Stomach smooth muscle (tissue), 2 donors: Measurements from ENCODE around the gene SP9.

Experiments used
- H3K27ac ChIP-seq: one replicate; pipeline ENCODE4 v1.7.0; 2013; ENCODE audit warnings: mild to moderate bottlenecking, low read length, inconsistent platforms
- H3K27me3 ChIP-seq, 2 donors: one replicate each; pipeline ENCODE4 v1.7.0; 2013; ENCODE audit warnings: low read length in 2 of 2; ENCODE audit not compliant: insufficient read depth in 2 of 2, control insufficient read depth in 1 of 2
- H3K36me3 ChIP-seq, 2 donors: one replicate each; pipeline ENCODE4 v1.7.0; 2013; ENCODE audit warnings: low read length in 2 of 2; ENCODE audit not compliant: control insufficient read depth in 2 of 2, insufficient read depth in 2 of 2
- H3K4me1 ChIP-seq: one replicate; pipeline ENCODE4 v1.7.0; 2013; ENCODE audit warnings: low read length; ENCODE audit not compliant: control insufficient read depth, insufficient read depth
- H3K4me3 ChIP-seq, 2 donors: one replicate each; pipeline ENCODE4 v1.7.0; 2013; ENCODE audit warnings: low read length in 2 of 2
- H3K9ac ChIP-seq, 2 donors: one replicate each; pipeline ENCODE4 v1.7.0; 2013; ENCODE audit warnings: low read length in 2 of 2, mild to moderate bottlenecking in 1 of 2
- H3K9me3 ChIP-seq, 2 donors: one replicate each; pipeline ENCODE4 v1.7.0; 2013; ENCODE audit warnings: low read length in 2 of 2; ENCODE audit not compliant: control insufficient read depth in 2 of 2
- donor health status: healthy.
- donor health status: Pancreatic carcinoma.

SP9 gene

DNA sequence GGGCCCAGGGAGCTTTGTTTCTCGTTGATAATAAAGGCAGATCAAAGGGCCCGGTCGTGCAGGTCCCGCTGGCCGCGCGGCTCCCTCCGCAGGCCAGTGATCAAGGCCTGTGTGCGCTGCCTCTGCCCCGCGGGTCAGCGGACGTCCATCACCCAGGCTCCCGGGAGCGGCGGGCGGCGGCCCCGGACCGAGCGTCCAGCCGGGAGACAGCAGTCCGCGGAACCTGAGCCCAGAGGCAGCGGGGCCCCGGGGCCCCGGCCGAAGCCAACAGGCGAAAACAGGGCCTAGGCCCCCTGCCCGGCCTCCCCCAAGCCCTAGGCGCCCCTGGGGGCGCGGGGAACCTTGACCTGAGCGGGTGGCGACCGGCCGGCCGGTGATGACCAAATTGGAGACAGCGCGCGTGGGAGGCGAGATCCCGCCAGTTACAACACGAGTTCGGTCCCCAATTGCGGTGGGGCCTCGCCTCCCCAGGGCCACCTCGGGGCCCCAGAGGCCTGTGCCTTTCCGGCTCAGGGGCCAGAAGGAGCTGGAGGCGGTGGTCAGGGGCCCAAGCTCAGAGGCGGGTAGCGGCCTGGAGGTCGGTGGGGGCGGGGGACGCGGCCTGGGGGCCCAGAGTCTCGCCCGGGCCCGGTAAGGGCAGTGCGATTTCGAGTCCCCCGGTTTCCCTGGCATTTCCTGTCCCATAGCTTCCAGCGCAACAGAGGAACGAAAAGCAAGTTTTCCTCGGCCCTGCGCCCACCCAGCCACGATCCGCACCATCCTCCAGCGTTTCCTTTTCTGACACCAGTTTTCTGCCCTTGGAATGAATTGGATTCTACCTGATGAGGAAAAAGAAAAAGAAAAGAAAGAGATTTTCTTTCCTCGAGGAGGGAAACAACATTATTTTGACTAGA is 5.9 kb downstream of the SP9 start:
- Histone ChIP-seq H3K9ac (no peak overlapping the region), H3K4me3 (no peak overlapping the region), H3K36me3 (no peaks in the 10 kb centered on the region), H3K4me1 (peaks cover 40% of the 10 kb centered on the region), H3K9me3 (no peaks in the 10 kb centered on the region), H3K27ac (no peak overlapping the region), H3K27me3 (peaks cover 65 to 95% of the 10 kb centered on the region in 2 donors)

DNA sequence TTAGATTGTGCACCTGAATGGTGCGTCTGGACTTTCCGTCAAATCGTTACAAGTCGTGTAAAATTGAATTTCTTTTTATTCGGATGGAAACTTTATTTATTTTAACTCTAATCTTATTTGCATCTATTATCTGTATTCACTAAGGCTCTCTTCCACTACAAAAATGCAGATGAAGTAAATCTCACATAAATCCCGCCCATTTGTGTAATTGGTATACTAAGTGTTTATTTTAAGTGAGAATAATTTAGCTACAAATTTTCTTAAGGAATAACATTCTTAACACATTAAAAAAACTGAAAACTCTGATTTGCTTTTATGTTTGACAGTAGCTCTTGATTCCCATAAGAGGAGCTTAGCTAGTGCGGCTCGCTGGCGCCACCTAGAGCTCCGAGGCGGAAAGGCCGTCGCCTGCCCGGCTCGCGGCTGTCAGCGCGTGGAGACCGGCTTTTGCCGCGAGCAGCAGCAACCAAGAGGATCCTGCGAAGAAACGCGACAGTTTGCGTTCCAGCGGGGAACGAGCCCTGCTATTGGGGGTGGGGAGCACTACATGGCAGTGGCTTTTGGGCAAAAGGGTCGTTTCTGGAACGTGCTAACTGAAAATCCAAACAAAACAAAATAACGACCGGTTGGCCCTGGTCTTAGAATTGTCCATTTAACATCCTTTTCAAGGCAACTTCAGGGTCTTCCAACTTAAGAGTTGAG is 6.7 kb downstream of the SP9 start:
- no peak overlapping the region for H3K9ac ChIP-seq
- H3K4me1 ChIP-seq = peaks cover 33% of the 10 kb centered on the region
- peak overlapping the region in 1 of 2 donors; percentile 54 for H3K4me3 ChIP-seq
- no peaks in the 10 kb centered on the region for H3K9me3 ChIP-seq
- peaks cover 59 to 87% of the 10 kb centered on the region in 2 donors for H3K27me3 ChIP-seq
- H3K36me3 ChIP-seq = no peaks in the 10 kb centered on the region
- no peak overlapping the region for H3K27ac ChIP-seq

DNA sequence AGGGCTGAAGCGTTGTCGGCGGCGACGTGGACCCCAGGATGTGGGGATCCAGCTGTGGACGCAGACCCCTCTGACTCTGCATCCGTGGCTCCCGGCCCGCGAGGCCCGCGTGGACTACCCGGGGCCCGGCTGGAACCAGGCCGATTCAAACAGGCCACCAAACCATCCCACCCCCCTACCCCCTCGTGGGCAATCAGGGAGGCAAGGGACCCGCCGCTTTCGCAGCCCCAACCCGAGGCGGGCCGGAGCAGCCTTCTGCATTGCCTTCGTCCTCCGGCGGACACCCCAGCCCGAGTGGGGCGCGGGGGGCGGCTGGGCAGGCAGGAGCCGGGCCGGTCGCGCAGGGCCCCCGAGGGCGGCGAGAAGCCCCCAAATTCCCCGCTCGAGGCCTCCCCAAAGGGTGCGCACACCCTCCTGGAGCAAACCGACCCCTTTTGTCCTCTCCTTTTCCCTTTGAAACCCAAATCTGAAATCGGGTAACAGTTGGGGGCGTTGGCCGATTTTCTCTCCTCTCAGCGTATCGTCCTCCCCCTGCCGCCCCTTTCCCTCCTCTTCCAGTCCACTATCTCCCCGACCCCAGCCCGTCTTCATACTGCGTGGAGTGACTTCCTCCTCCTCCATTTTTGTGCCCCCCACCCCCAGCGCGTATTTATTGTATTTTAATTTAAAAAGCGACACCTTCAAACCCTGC is 7.4 kb downstream of the SP9 start:
- H3K4me1 ChIP-seq = peaks cover 26% of the 10 kb centered on the region
- peaks cover 53 to 80% of the 10 kb centered on the region in 2 donors for H3K27me3 ChIP-seq
- peaks cover 0 to 1% of the 10 kb centered on the region in 2 donors for H3K36me3 ChIP-seq
- no peaks in the 10 kb centered on the region for H3K9me3 ChIP-seq
- H3K27ac ChIP-seq = no peak overlapping the region
- peak overlapping the region in 1 of 2 donors; percentile 54 for H3K4me3 ChIP-seq
- no peak overlapping the region for H3K9ac ChIP-seq

DNA sequence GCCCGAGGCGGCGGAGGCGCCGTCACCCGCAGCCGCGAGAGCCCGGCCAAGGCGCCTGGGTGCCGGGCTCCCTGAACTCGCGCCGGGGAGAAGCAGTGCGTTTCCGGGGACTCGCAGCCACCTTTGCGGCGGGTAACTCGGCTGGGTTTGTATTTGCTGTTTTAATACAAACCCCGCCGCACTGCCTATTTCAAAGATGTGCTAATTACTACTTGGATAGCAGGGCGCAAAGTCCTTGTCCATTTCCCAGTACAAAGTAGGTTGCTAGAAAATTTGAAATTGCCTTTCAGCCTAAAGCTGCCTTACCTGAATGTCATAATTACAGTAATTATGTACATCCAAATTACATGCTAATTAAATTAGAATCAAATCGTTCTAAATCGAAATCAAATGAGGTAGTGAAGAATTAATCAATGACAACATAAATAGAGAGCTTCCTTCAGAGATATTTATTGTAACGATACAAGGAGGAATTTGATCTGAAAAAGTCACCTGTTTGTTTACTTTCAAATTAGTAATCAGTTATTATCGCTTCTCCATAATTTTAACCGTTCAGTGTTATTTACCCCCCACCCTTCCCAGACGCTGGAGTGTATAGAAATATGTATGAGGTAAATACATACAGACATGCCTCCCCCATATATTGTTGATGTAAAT is 8.1 kb downstream of the SP9 start:
- no peak overlapping the region for H3K27ac ChIP-seq
- H3K36me3 ChIP-seq = peaks cover 0 to 3% of the 10 kb centered on the region in 2 donors
- H3K9me3 ChIP-seq = no peaks in the 10 kb centered on the region
- H3K9ac ChIP-seq = no peak overlapping the region
- peaks cover 22% of the 10 kb centered on the region for H3K4me1 ChIP-seq
- H3K27me3 ChIP-seq = peaks cover 49 to 74% of the 10 kb centered on the region in 2 donors
- no peak overlapping the region for H3K4me3 ChIP-seq

DNA sequence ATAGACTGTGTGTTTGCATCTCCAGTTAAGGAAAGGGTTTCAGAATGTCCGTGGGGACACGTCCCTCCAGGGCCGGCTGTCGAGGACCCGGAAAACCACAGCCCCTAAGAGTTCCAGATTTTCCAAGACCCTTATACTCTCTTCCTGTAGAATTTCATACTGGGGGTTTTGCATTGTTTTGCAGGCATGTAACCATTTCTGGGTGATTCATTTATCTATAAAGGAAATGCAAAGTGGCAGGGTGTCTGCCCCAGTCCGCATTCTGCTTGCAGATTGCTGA is 8.5 kb downstream of the SP9 start:
- Histone ChIP-seq H3K27me3 (peaks cover 47 to 70% of the 10 kb centered on the region in 2 donors), H3K36me3 (peaks cover 1 to 4% of the 10 kb centered on the region in 2 donors), H3K4me1 (peaks cover 22% of the 10 kb centered on the region), H3K9me3 (no peaks in the 10 kb centered on the region), H3K9ac (no peak overlapping the region), H3K27ac (no peak overlapping the region), H3K4me3 (no peak overlapping the region)

DNA sequence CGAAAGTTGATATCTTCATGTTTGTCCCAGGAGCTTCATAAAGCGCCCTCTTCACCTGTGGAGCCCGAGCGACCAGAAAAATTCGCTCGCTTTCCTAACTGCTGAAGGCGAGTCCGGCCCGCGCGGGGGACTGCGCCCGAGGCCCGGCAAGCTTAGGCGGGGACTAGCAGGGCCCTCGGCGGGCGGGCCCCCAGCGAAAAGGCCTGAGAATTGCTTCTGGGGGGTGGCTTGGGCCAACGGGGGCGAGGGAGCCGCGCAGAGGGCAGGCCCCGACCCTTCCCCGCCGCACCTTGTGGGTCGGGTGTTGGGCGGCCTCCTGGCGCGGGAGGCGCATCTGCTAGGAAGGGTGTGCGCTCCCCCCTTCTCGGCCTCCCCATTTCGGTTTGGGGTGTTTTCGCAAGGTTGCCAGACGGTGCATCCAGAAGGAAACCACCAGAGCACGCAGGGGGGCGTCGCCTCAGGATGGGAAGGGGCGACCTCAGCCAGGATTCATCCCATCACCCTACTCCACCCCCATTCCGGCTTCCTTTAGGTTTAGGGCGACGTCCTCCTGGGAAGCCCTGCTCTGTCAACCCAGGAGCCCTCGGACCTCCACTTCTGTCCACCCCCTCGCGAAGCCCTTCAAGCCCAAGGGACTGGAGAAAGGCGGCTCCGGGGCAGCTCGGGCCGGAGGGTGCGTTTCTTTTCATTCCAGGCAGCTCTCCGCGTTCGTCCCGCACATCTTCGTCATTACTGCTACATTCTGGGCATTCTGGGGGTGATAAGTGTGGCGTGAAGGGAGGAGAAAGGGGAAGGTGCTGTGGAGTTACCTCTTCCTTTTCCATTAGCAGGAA is 9.1 kb downstream of the SP9 start:
- no peak overlapping the region for H3K27ac ChIP-seq
- H3K27me3 ChIP-seq = peaks cover 44 to 64% of the 10 kb centered on the region in 2 donors
- H3K9me3 ChIP-seq = no peaks in the 10 kb centered on the region
- H3K4me3 ChIP-seq = no peak overlapping the region
- no peak overlapping the region for H3K9ac ChIP-seq
- peaks cover 7 to 8% of the 10 kb centered on the region in 2 donors for H3K36me3 ChIP-seq
- peaks cover 22% of the 10 kb centered on the region for H3K4me1 ChIP-seq

DNA sequence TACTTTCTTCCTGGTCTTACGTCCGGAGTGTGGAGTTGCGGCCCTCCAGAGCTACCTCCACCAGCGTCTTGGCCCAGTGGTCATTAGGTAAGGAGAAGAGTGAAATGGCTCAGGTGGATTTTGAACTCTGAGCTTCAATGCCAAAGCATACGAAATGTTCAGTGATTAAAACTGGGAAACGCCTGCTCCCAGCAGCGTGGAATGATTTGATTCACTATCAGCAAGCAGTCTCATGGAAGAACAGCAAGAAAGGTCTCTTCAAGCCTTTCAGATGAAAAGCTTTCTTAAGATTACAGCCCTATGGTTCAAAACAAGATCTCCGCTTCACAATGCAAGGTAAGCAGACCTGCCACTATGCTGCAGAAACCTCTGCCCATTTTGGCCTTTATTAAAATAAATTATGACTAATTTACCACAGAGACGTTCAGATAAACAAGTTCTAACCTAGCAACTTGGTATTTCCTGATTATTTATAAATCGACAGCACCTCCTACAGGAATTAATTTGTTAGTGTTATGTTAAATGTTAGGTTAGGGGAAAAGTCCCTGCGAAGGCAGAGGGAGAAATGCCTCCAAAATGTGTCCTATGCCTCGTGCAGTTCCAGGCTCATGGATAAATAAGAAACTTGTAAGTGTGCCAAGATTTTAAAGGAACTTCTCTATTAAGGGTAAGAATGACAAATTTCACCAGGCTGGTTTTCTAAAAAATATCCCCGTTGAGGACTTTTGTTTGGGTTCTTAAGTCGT is 10.1 kb downstream of the SP9 start:
- peaks cover 8% of the 10 kb centered on the region in 2 donors for H3K36me3 ChIP-seq
- H3K4me3 ChIP-seq = no peak overlapping the region
- H3K27ac ChIP-seq = no peak overlapping the region
- H3K9me3 ChIP-seq = no peaks in the 10 kb centered on the region
- peaks cover 22% of the 10 kb centered on the region for H3K4me1 ChIP-seq
- no peak overlapping the region for H3K9ac ChIP-seq
- peaks cover 35 to 54% of the 10 kb centered on the region in 2 donors for H3K27me3 ChIP-seq

DNA sequence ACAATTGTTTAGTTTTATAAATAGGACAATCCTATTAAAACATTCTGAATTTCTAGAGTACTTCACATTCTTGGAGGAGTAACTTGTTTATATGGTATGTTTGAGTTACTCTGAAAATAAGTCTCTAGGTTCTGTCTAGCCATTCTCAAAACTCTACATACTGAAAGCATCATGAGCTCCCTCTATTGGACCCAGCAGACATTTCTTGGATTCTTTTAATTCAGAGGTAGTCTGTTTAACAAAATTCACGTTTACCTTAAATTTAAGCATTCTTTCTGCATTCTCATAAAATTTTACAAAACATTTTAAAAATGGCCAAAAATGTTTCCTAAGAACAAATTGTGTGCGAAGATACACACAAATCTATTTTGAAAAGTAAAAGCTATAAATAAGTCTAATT is 15.3 kb downstream of the SP9 start:
- H3K27me3 ChIP-seq = peaks cover 0 to 3% of the 10 kb centered on the region in 2 donors
- H3K36me3 ChIP-seq = peaks cover 8% of the 10 kb centered on the region in 2 donors
- no peak overlapping the region for H3K4me3 ChIP-seq
- no peaks in the 10 kb centered on the region for H3K9me3 ChIP-seq
- no peaks in the 10 kb centered on the region for H3K4me1 ChIP-seq
- no peak overlapping the region for H3K27ac ChIP-seq
- no peak overlapping the region for H3K9ac ChIP-seq

DNA sequence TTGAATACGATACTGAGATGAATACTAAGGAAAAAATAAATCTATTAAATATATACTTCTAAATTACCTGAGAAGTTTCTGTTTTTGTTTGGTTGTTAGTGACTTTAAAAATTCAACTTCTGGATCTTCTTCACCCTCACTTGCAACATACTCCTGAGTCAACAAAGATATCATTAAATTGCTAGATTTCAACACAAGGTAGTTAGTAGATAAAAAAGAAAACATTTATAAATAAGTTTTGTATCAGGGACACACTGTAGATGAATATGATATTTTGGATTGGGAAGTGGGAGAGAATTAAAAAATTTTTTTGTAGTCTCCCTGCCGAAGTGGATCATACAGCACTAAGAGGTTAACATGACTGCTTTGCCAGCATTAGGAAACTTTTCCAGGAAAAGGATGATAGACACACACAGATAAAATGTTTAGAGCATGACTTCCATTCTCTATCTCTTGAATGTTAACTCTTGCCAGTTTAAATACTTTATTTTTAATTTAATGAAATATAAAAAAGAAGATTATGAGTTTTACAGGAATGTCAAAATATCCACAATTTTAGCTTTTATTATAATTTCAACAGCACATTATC is 15.9 kb downstream of the SP9 start:
- no peak overlapping the region for H3K4me3 ChIP-seq
- H3K4me1 ChIP-seq = no peaks in the 10 kb centered on the region
- H3K27me3 ChIP-seq = no peaks in the 10 kb centered on the region
- H3K36me3 ChIP-seq = peaks cover 8% of the 10 kb centered on the region in 2 donors
- no peaks in the 10 kb centered on the region for H3K9me3 ChIP-seq
- H3K9ac ChIP-seq = no peak overlapping the region
- H3K27ac ChIP-seq = no peak overlapping the region
